Bronchial epithelial cell (primary cell): ENCODE data around the gene PDE6D. TPM values are rescaled to one million over a fixed set of nuclear protein-coding genes. Genes with fewer than 3 reads are reported as not detected.

Experiments used
- DNase-seq: peaks from one replicate; pipeline ENCODE4 v3.0.0-alpha.2; 2010; ENCODE audit warnings: low read depth
- FAIRE-seq: peaks from 2 replicates; lab custom pipeline; 2011; peaks lifted over from hg19 to GRCh38; lab: Jason Lieb, UNC
- H3K27me3 ChIP-seq: 2 replicates; pipeline ENCODE4 v1.5.1; 2011; ENCODE audit warnings: low read length; ENCODE audit not compliant: control insufficient read depth, insufficient read depth
- H3K36me3 ChIP-seq: 2 replicates; pipeline ENCODE4 v1.5.1; 2011; ENCODE audit warnings: low read length; ENCODE audit not compliant: control insufficient read depth, insufficient read depth
- H3K4me3 ChIP-seq: 2 replicates; pipeline ENCODE4 v1.5.1; 2011; ENCODE audit warnings: mild to moderate bottlenecking, low read depth, low read length, control low read depth
- CTCF ChIP-seq: IDR thresholded peaks from 2 replicates; pipeline ENCODE4 v1.5.1; 2011; ENCODE audit warnings: mild to moderate bottlenecking, moderate library complexity, low read length, control low read depth, inconsistent platforms; ENCODE audit not compliant: insufficient read depth, severe bottlenecking
- total RNA-seq: library from RNA; depleted of rRNA; stranded (reverse); fragments of >200 nt; gene quantifications from 2 replicates; pipeline ENCODE4 v1.2.1, GENCODE V29; 2014

The PDE6D gene
- total RNA-seq, 1 donor from 2014 or later = 7.6 TPM

- H3K4me3 ChIP-seq = no peak overlapping the region
- FAIRE-seq (no peak), DNase-seq (no peak)
- no peaks in the 10 kb centered on the region for H3K27me3 ChIP-seq
- TF ChIP-seq CTCF = no peak
- H3K36me3 ChIP-seq = no peaks in the 10 kb centered on the region
Measured at GRCh38 chr2:231718799-231719198, 62.3 kb downstream of the PDE6D start.

GRCh38 chr2:231717281-231718171 lies 63.6 kb downstream of the PDE6D start:
- FAIRE-seq (no peak), DNase-seq (peak; percentile 57)
- no peak for TF ChIP-seq CTCF
- Histone ChIP-seq H3K4me3 (no peak overlapping the region), H3K27me3 (no peaks in the 10 kb centered on the region), H3K36me3 (peaks cover 3% of the 10 kb centered on the region)

- Histone ChIP-seq H3K4me3 (no peak overlapping the region), H3K36me3 (peaks cover 11% of the 10 kb centered on the region), H3K27me3 (no peaks in the 10 kb centered on the region)
- TF ChIP-seq CTCF = no peak
- FAIRE-seq = no peak
- DNase-seq = no peak
Measured at GRCh38 chr2:231716666-231717280, 64.3 kb downstream of the PDE6D start.

- Histone ChIP-seq H3K36me3 (peaks cover 14% of the 10 kb centered on the region), H3K27me3 (no peaks in the 10 kb centered on the region), H3K4me3 (no peak overlapping the region)
- DNase-seq (no peak), FAIRE-seq (no peak)
- TF ChIP-seq CTCF = no peak
Measured at GRCh38 chr2:231715988-231716616, 65.0 kb downstream of the PDE6D start.

GRCh38 chr2:231715499-231715837 lies 65.6 kb downstream of the PDE6D start:
- DNase-seq (no peak), FAIRE-seq (peak; percentile 55)
- TF ChIP-seq CTCF = no peak
- no peak overlapping the region for H3K4me3 ChIP-seq
- H3K27me3 ChIP-seq = no peaks in the 10 kb centered on the region
- peaks cover 14% of the 10 kb centered on the region for H3K36me3 ChIP-seq
